PC-3 (cell line): ENCODE results near the gene GLOD5. TPM values are rescaled to one million over a fixed set of nuclear protein-coding genes. Genes with fewer than 3 reads are reported as not detected.

ENCODE experiments used
- ATAC-seq: fragments of 200-7000 bp; cut with Tn5 transposase; 2 replicates; pipeline ENCODE4 v1.9.1; 2020; ENCODE audit warnings: mild to moderate bottlenecking, moderate library complexity
- BruUV-seq: library from RNA; stranded (reverse); fragments of 400-500 nt; replicated peaks from 2 replicates; lab custom pipeline; 2021; lab: Mats Ljungman, UMichigan
- CTCF ChIA-PET: fragments of 300-600 bp; sonication (Branson Sonifier 250); formaldehyde crosslinking; loops from one replicate; lab custom pipeline; 2022; ENCODE audit warnings: antibody characterized with exemption; lab: Charles Lee
- POLR2A ChIA-PET: fragments of 300-600 bp; sonication (Branson Sonifier 250); formaldehyde crosslinking; loops from one replicate; lab custom pipeline; 2022; ENCODE audit warnings: antibody characterized with exemption; ENCODE audit not compliant: unreplicated experiment; lab: Charles Lee
- DNase-seq: peaks from one replicate; pipeline ENCODE4 v3.0.0-alpha.2; 2015
- H2AFZ ChIP-seq: fragments of 300-600 bp; sonication (generic); 2 replicates; pipeline ENCODE4 v1.6.0; 2016; ENCODE audit warnings: antibody characterized with exemption, low read length
- H3F3A ChIP-seq: fragments of 300-600 bp; sonication (generic); one replicate; pipeline ENCODE4 v1.6.0; 2017; ENCODE audit warnings: antibody characterized with exemption, low read length, control low read depth, mild to moderate bottlenecking; ENCODE audit not compliant: unreplicated experiment
- H3K27ac ChIP-seq: fragments of 300-600 bp; sonication (generic); 2 replicates; pipeline ENCODE4 v1.5.1; 2016; ENCODE audit warnings: mild to moderate bottlenecking, low read length
- H3K27me3 ChIP-seq: fragments of 300-600 bp; sonication (generic); 2 replicates; pipeline ENCODE4 v1.6.1; 2016; ENCODE audit warnings: low read length, mixed read lengths
- H3K36me3 ChIP-seq: fragments of 300-600 bp; sonication (generic); 2 replicates; pipeline ENCODE4 v1.6.1; 2016; ENCODE audit warnings: low read depth, mixed run types, low read length, mixed read lengths
- H3K4me1 ChIP-seq: fragments of 300-600 bp; sonication (generic); 2 replicates; pipeline ENCODE4 v1.5.1; 2016; ENCODE audit warnings: low read length; ENCODE audit not compliant: insufficient read depth
- H3K4me2 ChIP-seq: fragments of 300-600 bp; sonication (generic); 2 replicates; pipeline ENCODE4 v1.6.0; 2016; ENCODE audit warnings: low read length
- H3K4me3 ChIP-seq: fragments of 300-600 bp; sonication (generic); 2 replicates; pipeline ENCODE4 v1.5.1; 2016; ENCODE audit warnings: mild to moderate bottlenecking, low read length, mixed read lengths
- H3K79me2 ChIP-seq: fragments of 300-600 bp; sonication (generic); 2 replicates; pipeline ENCODE4 v1.6.1; 2017; ENCODE audit warnings: low read length, mixed read lengths
- H3K9ac ChIP-seq: fragments of 300-600 bp; sonication (generic); 2 replicates; pipeline ENCODE4 v1.6.0; 2016; ENCODE audit warnings: mild to moderate bottlenecking, low read length
- H3K9me2 ChIP-seq: fragments of 300-600 bp; sonication (generic); replicated peaks from 2 replicates; pipeline ENCODE4 v1.6.1; 2016; ENCODE audit warnings: mixed run types, low read length, mixed read lengths
- H3K9me3 ChIP-seq: fragments of 300-600 bp; sonication (generic); 2 replicates; pipeline ENCODE4 v1.6.1; 2016; ENCODE audit warnings: low read length, mixed read lengths
- H4K20me1 ChIP-seq: fragments of 300-600 bp; sonication (generic); 2 replicates; pipeline ENCODE4 v1.6.1; 2016; ENCODE audit warnings: low read length, mixed read lengths
- EZH2 ChIP-seq: fragments of 300-600 bp; sonication (generic); IDR thresholded peaks from one replicate; pipeline ENCODE4 v1.6.1; 2017; ENCODE audit warnings: antibody characterized with exemption, mild to moderate bottlenecking, low read length; ENCODE audit not compliant: unreplicated experiment
- EZH2phosphoT487 ChIP-seq: fragments of 300-600 bp; sonication (generic); IDR thresholded peaks from 2 replicates; pipeline ENCODE4 v1.6.1; 2018; ENCODE audit warnings: mild to moderate bottlenecking, antibody characterized with exemption, low read length, borderline replicate concordance
- intact Hi-C: fragments of 100-400 bp; cut with micrococcal nuclease; formaldehyde crosslinking; loops from 2 replicates; pipeline ENCODE4 v1.9.0; 2023
- total RNA-seq: library from RNA; depleted of rRNA; stranded (reverse); fragments of >200 nt; gene quantifications from 2 replicates; pipeline ENCODE4 v1.2.3, GENCODE V29; 2014
- TF ChIP-seq, protein P1 (sequence below): fragments of 300-600 bp; sonication (generic); conservative IDR thresholded peaks from 2 replicates; pipeline ENCODE4 v1.5.1; 2017; ENCODE audit warnings: antibody characterized with exemption, low read depth, mild to moderate bottlenecking, low read length

GLOD5 gene
- total RNA-seq, 1 experiment from 2014 or later = not detected

DNA sequence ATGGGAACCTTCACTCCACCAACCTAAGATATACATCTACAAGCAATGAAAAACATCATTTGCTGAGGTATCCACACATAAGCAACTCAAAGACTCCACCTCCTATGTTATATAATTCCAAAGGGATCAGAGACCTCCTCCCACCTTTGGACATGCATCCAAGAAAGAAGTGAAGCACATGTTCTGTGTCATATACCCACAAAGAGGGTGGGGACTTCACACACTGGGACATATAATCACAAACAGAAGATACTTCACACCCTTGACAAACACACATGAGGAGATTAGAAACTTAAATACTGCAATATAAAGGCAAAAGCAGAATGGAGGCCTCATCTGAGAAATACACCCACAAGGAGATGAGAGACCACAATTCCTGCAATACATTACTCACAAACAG is 39.6 kb upstream of the GLOD5 start:
- CTCF ChIA-PET = no interaction called here
- H3K9ac ChIP-seq = no peak overlapping the region
- no peaks in the 10 kb centered on the region for H3F3A ChIP-seq
- POLR2A ChIA-PET = no interaction called here
- no peaks in the 10 kb centered on the region for H3K27me3 ChIP-seq
- BruUV-seq = no TSS peak
- intact Hi-C loops = no loop called here
- H3K9me3 ChIP-seq = no peaks in the 10 kb centered on the region
- no peaks in the 10 kb centered on the region for H3K36me3 ChIP-seq
- no peaks in the 10 kb centered on the region for H3K9me2 ChIP-seq
- H2AFZ ChIP-seq = no peak overlapping the region
- H3K4me1 ChIP-seq = no peaks in the 10 kb centered on the region
- no peaks in the 10 kb centered on the region for H4K20me1 ChIP-seq
- no peak for TF ChIP-seq EZH2phosphoT487
- no peak for TF ChIP-seq EZH2
- TF ChIP-seq, protein P1, sequence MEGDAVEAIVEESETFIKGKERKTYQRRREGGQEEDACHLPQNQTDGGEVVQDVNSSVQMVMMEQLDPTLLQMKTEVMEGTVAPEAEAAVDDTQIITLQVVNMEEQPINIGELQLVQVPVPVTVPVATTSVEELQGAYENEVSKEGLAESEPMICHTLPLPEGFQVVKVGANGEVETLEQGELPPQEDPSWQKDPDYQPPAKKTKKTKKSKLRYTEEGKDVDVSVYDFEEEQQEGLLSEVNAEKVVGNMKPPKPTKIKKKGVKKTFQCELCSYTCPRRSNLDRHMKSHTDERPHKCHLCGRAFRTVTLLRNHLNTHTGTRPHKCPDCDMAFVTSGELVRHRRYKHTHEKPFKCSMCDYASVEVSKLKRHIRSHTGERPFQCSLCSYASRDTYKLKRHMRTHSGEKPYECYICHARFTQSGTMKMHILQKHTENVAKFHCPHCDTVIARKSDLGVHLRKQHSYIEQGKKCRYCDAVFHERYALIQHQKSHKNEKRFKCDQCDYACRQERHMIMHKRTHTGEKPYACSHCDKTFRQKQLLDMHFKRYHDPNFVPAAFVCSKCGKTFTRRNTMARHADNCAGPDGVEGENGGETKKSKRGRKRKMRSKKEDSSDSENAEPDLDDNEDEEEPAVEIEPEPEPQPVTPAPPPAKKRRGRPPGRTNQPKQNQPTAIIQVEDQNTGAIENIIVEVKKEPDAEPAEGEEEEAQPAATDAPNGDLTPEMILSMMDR = no peak
- H3K27ac ChIP-seq = no peak overlapping the region
- no peak for DNase-seq
- no peak overlapping the region for H3K4me3 ChIP-seq
- ATAC-seq = no peak
- no peak overlapping the region for H3K4me2 ChIP-seq
- no peaks in the 10 kb centered on the region for H3K79me2 ChIP-seq

DNA sequence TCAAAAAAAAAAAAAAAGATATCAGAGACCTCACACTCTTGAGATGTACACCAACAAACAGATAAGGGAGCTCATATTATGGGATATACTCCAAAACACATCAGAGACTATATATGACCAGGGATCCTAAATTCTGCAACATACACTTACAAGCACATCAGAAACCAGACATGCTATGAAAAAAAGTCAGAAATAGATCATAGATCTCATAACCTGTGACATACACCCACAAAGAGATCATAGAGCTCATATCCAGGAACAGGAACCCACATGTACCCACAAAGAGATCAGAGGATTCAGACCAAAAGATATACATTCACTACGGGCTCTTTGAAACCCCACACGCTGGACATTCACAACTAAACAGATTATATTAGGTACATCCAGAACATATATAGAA is 35.0 kb upstream of the GLOD5 start:
- intact Hi-C loops = no loop called here
- H2AFZ ChIP-seq = no peak overlapping the region

DNA sequence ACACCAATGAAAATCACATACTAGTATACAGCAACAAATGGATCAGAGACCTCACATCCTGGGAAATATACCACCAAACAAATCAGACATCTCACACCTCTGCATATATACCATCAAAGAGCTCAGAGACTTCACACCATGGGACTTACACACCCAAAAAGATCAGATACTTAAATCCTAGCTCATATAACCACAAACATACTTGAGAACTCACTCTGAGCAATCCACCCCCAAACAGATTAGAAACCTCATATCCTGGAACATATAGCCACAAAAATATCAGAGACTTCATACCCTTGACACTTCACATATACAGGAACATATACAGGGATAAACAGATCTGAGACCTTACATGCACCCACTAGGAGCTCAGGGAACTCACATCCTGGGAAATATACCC is 32.9 kb upstream of the GLOD5 start:
- Histone ChIP-seq H3K27ac (no peak overlapping the region), H3K4me2 (no peak overlapping the region), H3K9ac (no peak overlapping the region), H3K9me3 (no peaks in the 10 kb centered on the region), H3K4me3 (no peak overlapping the region), H3K9me2 (no peaks in the 10 kb centered on the region), H4K20me1 (no peaks in the 10 kb centered on the region), H3F3A (no peaks in the 10 kb centered on the region), H2AFZ (no peak overlapping the region), H3K27me3 (no peaks in the 10 kb centered on the region), H3K4me1 (no peaks in the 10 kb centered on the region), H3K36me3 (no peaks in the 10 kb centered on the region), H3K79me2 (no peaks in the 10 kb centered on the region)
- intact Hi-C loops = no loop called here
- ChIA-PET POLR2A (interaction anchor here (0.6 kb wide), 1 partner anchor 52 kb away, joined by 3 read pairs; no protein-coding TSS in a partner anchor), CTCF (interaction anchor here (0.6 kb wide), 1 partner anchor 352 kb away, joined by 4 read pairs; no protein-coding TSS in a partner anchor)
- DNase-seq (no peak), ATAC-seq (no peak)
- no TSS peak for BruUV-seq
- TF ChIP-seq, protein P1 = no peak
- no peak for TF ChIP-seq EZH2phosphoT487
- TF ChIP-seq EZH2 = no peak

More for the DNA sequence above, 35.0 kb upstream of the GLOD5 start:
- ChIA-PET CTCF (no interaction called here), POLR2A (no interaction called here)
- no peak for DNase-seq
- TF ChIP-seq, protein P1 = no peak
- no peak for ATAC-seq
- no peak overlapping the region for H3K27ac ChIP-seq
- H4K20me1 ChIP-seq = no peaks in the 10 kb centered on the region
- BruUV-seq = no TSS peak
- no peaks in the 10 kb centered on the region for H3K79me2 ChIP-seq
- H3K9me2 ChIP-seq = no peaks in the 10 kb centered on the region
- no peak overlapping the region for H3K4me2 ChIP-seq
- H3K4me3 ChIP-seq = no peak overlapping the region
- no peaks in the 10 kb centered on the region for H3K36me3 ChIP-seq
- H3K27me3 ChIP-seq = no peaks in the 10 kb centered on the region
- no peaks in the 10 kb centered on the region for H3K4me1 ChIP-seq
- no peaks in the 10 kb centered on the region for H3K9me3 ChIP-seq
- H3K9ac ChIP-seq = no peak overlapping the region
- no peaks in the 10 kb centered on the region for H3F3A ChIP-seq
